WERI-Rb-1 (cell line): Measurements from ENCODE around the gene HTR6.
A peak's percentile ranks its signal among the peaks of the same experiment; 100 is the strongest.

Experiments
- DNase-seq: peaks from one replicate; pipeline ENCODE4 v3.0.0-alpha.2; 2020
- H3K27ac ChIP-seq: fragments of 250-450 bp; sonication (Bioruptor Pico); 2 replicates; pipeline ENCODE4 v1.5.1; 2020; ENCODE audit warnings: mild to moderate bottlenecking, moderate library complexity
- H3K27me3 ChIP-seq: fragments of 250-450 bp; sonication (Bioruptor Pico); 2 replicates; pipeline ENCODE4 v1.5.1; 2021; ENCODE audit warnings: mild to moderate bottlenecking, low read depth, moderate library complexity; ENCODE audit not compliant: insufficient read depth, severe bottlenecking
- H3K36me3 ChIP-seq: fragments of 250-450 bp; sonication (Bioruptor Pico); 2 replicates; pipeline ENCODE4 v1.5.1; 2020; ENCODE audit warnings: mild to moderate bottlenecking, moderate library complexity
- H3K4me3 ChIP-seq: 2 replicates; pipeline ENCODE4 v1.5.1; 2011; ENCODE audit warnings: low read depth, mild to moderate bottlenecking, control low read depth, low read length
- H3K9me3 ChIP-seq: fragments of 250-450 bp; sonication (Bioruptor Pico); 2 replicates; pipeline ENCODE4 v1.5.1; 2021; ENCODE audit warnings: mild to moderate bottlenecking, moderate library complexity; ENCODE audit not compliant: severe bottlenecking
- CTCF ChIP-seq: IDR thresholded peaks from 2 replicates; pipeline ENCODE4 v1.5.1; 2011; ENCODE audit warnings: low read depth, mild to moderate bottlenecking, control low read depth, inconsistent platforms, low read length

Gene HTR6

DNA sequence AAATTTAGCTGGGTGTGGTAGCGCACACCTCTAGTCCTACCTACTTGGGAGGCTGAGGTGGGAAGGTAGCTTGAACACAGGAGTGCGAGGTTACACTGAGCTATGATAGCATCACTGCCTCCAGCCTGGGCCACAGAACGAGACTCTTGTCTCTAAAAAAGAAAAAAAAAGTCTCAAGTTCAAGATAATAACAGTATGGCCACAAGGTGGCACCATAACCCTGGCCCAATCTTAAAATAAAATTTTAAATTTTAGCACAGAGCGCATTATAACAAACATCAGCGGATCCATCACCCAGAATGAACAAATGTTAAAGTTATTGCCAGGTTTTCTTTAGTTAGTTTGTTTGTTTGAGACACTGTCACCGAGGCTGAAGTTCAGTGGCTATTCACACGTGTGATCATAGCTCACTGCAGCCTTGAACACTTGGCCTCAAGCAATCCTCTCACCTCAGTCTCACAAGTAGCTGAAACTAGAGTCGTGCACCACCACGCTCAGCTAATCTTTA is 2.9 kb upstream of the HTR6 start:
- Histone ChIP-seq H3K9me3 (no peaks in the 10 kb centered on the region), H3K36me3 (no peaks in the 10 kb centered on the region), H3K27me3 (no peaks in the 10 kb centered on the region), H3K4me3 (no peak overlapping the region), H3K27ac (no peak overlapping the region)
- DNase-seq, result no peak
- peak; percentile 34; the same call in 1 of the 2 replicates for TF ChIP-seq CTCF

DNA sequence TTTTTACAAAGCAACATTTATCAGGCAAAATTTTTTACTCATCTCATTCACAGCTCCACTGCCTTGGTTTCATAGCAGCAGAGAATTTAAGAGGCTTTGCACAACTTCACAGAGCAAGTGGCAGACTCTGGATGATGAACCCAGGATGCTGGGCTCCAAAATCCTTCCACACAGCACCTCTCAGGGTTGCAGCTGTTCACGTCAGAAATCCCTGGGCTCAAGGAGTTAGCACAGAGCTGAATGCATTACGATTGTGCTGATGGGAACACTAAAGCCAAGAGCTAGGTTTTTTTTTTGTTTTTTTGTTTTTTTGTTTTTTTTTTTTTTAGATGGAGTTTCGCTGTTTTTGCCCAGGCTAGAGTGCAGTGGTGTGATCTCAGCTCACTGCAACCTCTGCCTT is 2.4 kb upstream of the HTR6 start:
- Histone ChIP-seq H3K9me3 (no peaks in the 10 kb centered on the region), H3K4me3 (no peak overlapping the region), H3K27ac (no peak overlapping the region), H3K27me3 (no peaks in the 10 kb centered on the region), H3K36me3 (no peaks in the 10 kb centered on the region)
- no peak for TF ChIP-seq CTCF
- DNase-seq, result no peak

DNA sequence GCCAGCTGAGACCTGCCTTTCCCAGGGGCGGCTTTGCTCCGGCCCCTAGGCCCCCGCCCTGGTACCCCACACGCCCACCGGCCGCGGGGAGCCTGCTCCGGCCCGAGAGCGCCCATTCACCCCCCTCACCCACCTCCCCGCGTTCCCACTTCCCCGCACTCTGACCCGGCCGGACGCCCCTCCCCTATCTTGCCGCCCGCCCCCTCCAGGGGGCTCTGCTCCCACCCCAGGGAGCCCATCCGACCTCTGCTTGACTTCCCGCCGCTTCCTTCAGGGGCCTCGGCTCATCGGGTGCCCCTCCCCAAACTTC is 466 bp downstream of the HTR6 start:
- Histone ChIP-seq H3K36me3 (no peaks in the 10 kb centered on the region), H3K4me3 (peak overlapping the region; percentile 24), H3K9me3 (no peaks in the 10 kb centered on the region), H3K27me3 (no peaks in the 10 kb centered on the region), H3K27ac (no peak overlapping the region)
- no peak for DNase-seq
- no peak for TF ChIP-seq CTCF

- no peak for TF ChIP-seq CTCF
Measured at GRCh38 chr1:19665496-19666465, 1.1 kb downstream of the HTR6 start.

DNA sequence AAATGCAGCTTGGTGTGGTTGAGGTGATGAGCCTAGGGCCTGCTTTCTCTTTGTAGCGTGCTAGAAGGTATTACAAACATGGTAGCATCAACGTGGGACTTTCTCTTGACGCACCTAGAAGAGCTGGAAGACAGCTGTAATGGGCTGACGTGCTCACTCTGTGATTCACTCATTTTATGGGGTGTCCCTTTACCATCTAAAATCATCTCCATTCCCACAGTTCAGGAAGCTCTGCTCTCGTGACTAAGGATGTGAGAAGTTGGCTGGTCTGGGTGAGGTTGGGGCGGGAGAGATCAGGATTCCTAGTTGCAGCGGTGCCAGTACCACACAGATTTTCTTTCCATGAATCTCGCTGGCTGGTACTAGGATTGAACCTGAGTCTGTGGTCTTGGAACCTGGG is 4.2 kb downstream of the HTR6 start:
- Histone ChIP-seq H3K36me3 (no peaks in the 10 kb centered on the region), H3K27ac (no peak overlapping the region), H3K4me3 (no peak overlapping the region), H3K9me3 (no peaks in the 10 kb centered on the region), H3K27me3 (no peaks in the 10 kb centered on the region)
- no peak for DNase-seq
- TF ChIP-seq CTCF, result no peak

More at GRCh38 chr1:19665496-19666465, 1.1 kb downstream of the HTR6 start:
- H3K36me3 ChIP-seq, result no peaks in the 10 kb centered on the region
- no peaks in the 10 kb centered on the region for H3K9me3 ChIP-seq
- DNase-seq, result no peak
- no peak overlapping the region for H3K4me3 ChIP-seq
- no peak overlapping the region for H3K27ac ChIP-seq
- no peaks in the 10 kb centered on the region for H3K27me3 ChIP-seq

- no peak overlapping the region for H3K4me3 ChIP-seq
- DNase-seq, result no peak
Measured at GRCh38 chr1:19670787-19671186, 6.1 kb downstream of the HTR6 start.

More at GRCh38 chr1:19670787-19671186, 6.1 kb downstream of the HTR6 start:
- TF ChIP-seq CTCF, result no peak
- H3K9me3 ChIP-seq, result no peaks in the 10 kb centered on the region
- H3K27ac ChIP-seq, result no peak overlapping the region
- no peaks in the 10 kb centered on the region for H3K27me3 ChIP-seq
- H3K36me3 ChIP-seq, result no peaks in the 10 kb centered on the region
